GM12878 (cell line): ENCODE results near the gene SRP54.

Source experiments
- CBFB ChIP-seq: IDR thresholded peaks from 2 replicates; pipeline ENCODE4 v1.6.1; 2016; ENCODE audit warnings: antibody characterized with exemption, low read depth
- TF ChIP-seq, protein P1 (sequence below): fragments of 450-650 bp; IDR thresholded peaks from 2 replicates; pipeline ENCODE4 v1.6.1; 2017; ENCODE audit warnings: mild to moderate bottlenecking
- TF ChIP-seq, protein P2 (sequence below): IDR thresholded peaks from 2 replicates; pipeline ENCODE4 v1.6.1; 2011; ENCODE audit warnings: low read depth, mild to moderate bottlenecking, low read length, moderate library complexity, borderline replicate concordance; ENCODE audit errors: extremely low read depth

DNA sequence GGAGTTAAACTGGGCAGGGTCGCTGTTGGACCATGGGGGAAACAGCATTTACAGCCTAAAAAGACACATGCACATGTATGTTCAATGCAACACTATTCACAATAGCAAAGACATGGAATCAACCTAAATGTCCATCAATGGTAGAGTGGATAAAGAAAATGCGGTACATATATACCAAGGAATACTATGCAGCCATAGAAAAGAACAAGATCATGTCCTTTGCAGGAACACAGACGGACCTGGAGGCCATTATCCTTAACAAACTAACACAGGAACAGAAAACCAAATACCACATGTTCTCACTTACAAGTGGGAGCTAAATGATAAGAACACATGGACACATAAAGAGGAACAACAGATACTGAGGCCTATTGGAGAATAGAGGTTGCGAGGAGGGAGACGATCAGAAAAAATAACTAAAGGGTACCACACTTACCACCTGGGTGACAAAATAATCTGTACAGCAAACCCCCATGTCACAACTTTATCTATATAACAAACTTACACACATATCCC is 25.0 kb upstream of the SRP54 start:
- TF ChIP-seq, protein P1, sequence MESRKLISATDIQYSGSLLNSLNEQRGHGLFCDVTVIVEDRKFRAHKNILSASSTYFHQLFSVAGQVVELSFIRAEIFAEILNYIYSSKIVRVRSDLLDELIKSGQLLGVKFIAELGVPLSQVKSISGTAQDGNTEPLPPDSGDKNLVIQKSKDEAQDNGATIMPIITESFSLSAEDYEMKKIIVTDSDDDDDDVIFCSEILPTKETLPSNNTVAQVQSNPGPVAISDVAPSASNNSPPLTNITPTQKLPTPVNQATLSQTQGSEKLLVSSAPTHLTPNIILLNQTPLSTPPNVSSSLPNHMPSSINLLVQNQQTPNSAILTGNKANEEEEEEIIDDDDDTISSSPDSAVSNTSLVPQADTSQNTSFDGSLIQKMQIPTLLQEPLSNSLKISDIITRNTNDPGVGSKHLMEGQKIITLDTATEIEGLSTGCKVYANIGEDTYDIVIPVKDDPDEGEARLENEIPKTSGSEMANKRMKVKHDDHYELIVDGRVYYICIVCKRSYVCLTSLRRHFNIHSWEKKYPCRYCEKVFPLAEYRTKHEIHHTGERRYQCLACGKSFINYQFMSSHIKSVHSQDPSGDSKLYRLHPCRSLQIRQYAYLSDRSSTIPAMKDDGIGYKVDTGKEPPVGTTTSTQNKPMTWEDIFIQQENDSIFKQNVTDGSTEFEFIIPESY: no peak
- TF ChIP-seq CBFB: no peak
- TF ChIP-seq, protein P2, sequence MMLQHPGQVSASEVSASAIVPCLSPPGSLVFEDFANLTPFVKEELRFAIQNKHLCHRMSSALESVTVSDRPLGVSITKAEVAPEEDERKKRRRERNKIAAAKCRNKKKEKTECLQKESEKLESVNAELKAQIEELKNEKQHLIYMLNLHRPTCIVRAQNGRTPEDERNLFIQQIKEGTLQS: no peak
